GM04504 (cell line): ENCODE results near the gene COL10A1.
"Not testable (repeated sequence)": the region's sequence is repeated elsewhere in the genome, so short reads cannot be mapped to it uniquely, and the experiment has no call there.

Experiments
- DNase-seq: peaks from one replicate; pipeline ENCODE4 v3.0.0-alpha.2; 2012; ENCODE audit warnings: low read depth

COL10A1 gene

DNA sequence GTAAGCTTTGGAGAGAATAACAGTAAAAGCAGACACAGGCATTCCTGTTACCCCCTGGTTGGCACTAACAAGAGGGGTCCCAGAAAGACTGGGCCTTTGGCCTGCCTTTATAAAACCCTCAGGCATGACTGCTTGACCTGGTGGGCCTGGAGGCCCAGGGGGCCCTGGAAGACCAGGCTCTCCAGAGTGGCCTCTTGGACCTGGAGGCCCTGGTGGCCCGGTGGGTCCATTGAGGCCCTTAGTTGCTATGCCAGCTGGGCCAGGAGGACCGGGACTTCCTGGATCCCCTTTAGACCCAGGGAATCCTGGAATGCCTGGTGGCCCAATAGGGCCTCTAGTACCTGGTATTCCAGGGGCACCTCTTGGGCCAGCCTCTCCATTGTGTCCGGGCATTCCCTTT lies 5.5 kb downstream of the COL10A1 start:
- DNase-seq = no peak

DNA sequence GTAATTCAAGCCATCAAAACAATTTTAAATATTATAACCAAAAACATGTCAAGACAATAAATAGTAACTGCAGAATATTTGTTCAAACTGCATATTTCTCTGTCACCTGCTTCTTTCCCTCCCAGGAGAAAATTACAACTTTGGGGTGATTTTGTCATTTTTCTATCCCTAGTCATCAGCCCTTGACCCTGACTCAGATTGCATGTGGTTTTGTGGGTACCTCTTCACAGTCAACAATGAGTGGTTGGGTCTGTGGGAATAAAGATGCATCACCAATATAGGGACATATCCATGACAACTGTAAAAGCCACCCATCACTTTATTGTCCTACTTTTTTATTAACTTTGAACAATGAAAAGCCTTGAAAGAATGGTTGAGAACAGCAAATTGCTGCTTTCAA lies 7.3 kb downstream of the COL10A1 start:
- DNase-seq = peak; percentile 32

DNA sequence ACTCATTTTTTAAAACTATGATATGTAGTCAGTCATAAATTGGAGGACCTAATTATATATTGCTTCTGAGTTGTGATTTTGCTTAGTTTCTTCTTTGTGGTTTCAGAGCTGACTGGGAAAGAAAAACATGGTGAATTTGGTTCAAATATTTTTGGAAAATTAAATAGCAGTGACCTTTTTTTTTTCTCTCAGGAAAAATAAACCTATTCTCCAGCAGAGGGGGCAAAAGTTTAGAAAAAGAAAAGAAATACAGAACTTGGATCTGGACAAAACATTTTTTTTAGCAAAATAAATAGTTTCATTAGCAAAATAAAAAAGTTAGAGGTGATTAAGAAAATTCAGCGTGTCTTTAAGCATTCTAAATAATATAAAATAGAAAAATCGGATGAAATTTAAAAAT lies 10.2 kb downstream of the COL10A1 start:
- DNase-seq = no peak

DNA sequence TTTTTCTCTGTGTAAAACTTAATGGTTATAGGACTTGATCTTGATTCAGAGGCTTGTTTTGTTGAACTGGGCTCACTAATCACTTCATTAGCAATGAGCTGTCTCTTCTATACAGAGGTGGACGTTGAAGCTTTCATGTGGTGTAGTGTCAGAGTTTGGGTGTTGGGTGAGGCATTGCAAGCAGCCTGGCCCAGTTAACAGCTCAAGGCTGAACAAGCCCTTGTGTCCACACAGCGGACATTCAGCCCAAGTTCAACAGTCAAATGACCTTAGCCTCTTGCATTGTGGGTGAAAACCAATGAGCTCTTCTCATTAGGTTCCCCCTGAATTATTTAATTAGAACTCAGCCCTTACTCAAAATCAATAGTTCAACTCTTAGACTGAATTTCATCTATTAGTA lies 12.5 kb downstream of the COL10A1 start:
- DNase-seq = no peak

DNA sequence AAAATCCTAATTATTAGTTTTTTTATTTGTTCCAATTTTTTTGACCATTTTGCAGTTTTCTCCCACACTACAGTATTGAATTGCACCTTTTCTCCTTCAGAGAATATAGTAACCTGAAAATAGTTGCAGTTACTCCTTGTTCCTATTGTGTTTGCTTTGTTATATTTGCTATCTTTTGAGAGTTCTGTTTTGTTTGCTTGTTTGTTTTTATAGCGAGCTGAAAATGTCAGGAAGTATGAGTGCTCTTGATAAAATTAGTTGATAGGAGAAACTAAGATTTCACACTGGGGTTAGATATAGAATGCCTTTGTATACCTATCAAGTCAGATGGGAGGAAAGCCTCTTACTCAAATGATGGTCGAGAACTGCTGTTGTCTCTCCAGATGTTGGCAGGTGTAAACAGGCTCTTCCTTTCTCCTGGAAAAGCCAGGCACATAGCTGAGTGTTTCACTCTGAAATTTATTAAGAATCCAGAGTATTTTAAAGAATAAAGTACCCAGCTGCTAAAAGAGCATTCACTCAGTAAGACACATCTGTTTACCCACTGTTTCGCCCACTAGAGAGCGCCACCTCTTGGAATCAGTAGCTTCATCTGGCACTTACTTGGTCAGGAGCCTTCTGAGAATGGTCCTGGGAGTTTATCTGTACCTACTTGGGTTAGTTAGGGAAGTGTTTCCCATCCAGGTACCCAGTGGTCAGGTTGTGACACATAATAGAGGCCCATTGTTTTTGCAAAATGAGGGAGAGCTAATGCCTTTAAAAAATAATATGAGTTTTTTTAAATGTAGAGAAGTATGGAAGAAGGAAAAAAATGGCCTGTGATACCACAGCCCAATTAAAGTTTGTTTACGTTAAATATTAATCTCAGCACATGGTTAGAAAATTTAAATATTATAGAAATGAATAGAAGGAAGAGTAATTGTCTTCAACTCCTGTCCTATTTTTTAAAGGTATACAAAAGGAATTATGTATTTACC lies 14.1 kb downstream of the COL10A1 start:
- no peak for DNase-seq

DNA sequence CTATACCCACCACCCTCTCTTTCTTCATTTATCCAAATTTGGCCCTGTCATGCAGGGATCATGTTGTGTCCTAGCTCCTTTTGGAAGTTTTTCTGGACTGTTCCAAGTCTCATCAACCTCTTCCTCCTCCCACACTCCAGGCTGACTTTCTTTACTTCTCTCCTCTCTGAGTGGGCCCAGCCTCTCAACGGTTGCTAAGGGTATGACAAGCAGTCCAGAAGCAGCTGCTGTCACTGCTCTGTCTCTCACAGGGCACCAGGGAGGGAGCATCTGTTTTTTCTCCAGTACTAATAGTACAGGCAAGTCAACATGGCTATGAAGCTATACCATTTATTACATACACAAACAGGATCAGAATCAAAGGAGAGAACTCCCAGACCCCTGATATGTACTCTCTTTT lies 17.1 kb downstream of the COL10A1 start:
- no peak for DNase-seq

DNA sequence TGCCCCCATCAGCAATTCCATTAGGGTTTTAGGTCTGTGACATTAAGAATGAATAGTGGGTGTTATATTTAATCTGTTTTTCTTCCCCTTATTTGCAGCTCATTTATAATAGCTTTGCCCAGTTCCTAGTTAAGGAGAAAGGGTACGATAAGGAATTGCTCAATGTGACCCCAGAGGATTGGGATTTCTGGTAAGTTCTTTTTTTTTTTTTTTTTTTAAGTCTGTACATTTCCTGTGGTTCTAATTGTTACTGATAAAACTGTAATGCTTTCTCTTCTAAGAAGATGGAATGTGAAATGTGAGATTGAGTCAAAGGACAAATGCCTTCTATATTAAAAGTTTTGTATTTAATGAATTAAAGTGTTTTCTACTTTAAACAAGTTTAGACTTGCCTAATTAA lies 19.8 kb downstream of the COL10A1 start:
- DNase-seq = no peak

DNA sequence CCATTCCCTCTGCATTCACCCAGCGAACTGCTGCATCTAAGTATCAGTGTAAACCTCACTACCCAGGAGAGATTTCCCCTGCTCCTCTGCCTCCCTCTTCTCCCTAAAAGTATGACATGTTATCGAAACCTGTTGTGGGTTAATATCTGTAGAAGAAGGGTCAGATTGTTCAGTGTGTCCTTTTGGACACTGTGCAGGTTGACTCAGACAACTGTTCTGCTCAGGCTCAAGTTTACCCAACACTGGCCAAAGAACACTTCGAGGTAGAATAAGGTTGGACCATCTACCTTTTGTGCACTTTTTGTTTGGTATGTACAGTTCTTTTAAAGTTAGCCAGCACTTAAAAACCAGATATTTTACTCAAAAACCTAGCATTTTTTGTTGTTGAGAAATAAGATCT lies 20.7 kb downstream of the COL10A1 start:
- no peak for DNase-seq

DNA sequence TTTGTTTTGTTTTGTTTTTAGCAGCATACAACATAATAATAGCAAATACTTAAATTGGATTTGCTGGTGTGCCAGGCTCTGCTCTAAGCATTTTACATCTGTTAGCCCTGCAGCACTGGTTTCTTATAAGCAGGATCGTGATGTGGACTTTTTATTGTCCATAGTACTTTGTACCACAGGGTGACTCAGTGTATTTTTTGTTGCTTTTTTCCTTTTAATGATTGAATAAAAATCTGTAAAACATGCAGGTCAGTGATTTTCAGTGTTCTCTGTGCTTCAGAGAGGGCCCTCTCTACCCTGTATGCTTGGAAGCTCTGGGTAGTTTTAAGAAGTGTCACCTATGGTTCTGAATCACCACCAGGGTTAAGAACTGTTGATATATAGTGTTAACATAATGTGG lies 21.3 kb downstream of the COL10A1 start:
- no peak for DNase-seq

DNA sequence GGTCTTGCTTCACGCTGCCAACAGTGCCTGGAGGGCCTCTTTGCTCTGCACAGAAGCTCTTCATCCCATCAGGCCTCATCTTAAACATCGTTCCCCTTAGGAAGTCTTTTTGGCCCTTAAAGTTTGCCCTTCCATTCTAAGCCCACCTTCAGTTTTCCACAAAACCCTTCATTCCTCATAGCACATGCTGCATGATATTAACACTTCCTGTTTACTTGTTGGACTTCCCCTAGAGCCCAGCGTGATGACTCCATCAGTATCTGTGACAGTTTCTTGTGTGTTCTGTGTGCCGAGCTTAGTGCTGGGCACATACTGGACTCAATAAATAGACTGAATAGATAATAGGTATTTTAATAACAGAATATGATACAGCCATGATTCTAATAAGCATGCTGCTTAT lies 23.1 kb downstream of the COL10A1 start:
- DNase-seq = no peak

DNA sequence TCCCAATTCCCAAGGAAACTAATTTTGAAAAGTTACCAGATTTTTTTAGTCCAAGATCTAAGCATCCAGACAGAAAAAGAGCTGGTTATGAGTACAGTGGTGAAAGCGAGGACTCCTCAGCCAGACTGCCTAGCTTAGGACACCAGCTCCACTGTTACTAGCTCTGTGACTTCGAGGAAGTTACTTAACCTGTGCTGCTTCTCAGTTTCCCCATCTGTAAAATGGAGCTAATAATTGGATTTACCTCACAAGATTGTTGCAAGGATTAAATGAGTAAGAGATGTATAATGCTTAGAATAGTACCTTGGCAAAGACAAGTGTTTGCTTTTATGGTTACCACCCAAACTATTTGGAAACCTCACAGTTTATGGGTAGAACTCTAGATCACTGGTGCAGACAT lies 24.1 kb downstream of the COL10A1 start:
- no peak for DNase-seq

DNA sequence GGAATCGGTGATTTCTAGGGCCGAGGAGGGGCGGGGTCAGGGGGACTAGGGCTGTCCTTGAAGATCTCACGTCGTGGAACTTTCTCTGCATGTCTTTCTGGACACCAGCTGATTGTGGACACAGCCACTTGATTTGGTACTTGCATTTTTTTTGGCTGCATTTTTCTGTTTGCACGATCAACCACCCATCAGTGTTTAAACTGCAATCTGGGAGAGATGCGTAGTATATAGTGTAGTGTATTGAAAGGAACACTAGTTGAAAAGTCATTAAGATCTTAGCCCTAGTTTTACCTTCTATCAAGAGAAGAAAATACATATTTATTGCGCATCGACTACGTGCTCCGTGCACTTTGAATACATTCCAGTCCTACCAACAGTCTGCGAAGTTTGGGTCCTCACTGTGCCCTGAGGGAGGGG lies 24.6 kb downstream of the COL10A1 start:
- DNase-seq = no peak

DNA sequence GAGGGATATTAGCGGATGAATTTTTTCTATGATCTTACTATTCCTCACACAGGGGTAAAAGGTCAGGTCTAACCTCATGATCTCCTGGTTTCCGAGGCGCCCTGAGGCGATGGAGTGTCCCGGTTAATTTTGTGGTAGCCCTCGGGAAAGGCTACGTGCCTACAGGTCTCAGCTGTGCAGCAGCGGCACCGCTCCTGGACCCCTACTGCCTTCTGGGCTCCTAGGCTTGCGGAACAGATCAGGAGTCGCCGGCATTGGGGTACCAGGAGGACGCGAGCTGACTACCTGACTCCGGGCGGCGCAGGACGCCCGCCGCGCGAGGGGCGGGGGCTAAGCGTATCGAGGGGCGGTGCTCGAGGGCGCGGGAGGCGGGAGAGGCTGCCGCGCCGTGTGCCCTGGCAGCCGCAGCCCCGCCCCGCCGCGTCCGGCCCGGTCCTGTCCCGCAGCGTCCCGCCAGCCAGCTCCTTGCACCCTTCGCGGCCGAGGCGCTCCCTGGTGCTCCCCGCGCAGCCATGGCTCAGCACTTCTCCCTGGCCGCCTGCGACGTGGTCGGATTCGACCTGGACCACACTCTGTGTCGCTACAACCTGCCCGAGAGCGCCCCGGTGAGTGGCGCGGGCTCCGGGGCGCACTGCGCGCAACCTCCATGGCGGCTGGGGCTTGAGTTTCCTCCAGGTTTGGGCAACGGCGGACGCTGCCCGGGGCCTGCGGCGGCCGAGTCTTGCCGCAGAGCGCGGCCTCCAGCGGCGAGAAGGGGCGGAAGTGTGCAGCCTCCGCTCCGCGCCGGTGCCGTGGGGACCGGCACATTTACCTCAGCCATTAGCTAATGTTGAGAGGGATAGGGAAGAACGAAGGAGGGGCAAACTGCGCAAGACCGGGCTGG lies 25.3 kb downstream of the COL10A1 start, which contains the start of gene NT5DC1:
Gene NT5DC1 (plus strand): TSS at position 435 of the 883 bp plus-strand sequence. CDS start 78 bp downstream, at position 513.
- peak; percentile 39 for DNase-seq

DNA sequence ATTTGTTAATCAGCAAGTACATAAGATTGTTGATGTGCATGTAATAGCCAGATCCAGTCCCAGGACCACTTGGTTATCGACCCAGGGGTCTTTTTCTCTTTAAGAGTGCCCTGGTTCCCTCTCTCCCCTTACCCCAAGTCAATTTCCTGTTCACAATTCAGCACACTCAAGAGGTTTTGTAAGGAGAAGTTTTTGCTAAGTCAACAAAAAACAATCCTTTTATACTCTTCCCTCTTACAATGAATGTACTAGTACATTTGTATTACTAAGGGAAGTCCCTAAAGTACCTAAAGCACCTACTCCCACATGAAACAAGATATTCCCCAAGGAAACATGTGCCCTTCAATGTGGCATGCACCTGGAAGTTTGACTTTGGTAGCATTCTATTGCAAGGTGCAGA lies 26.9 kb downstream of the COL10A1 start:
- DNase-seq = no peak

DNA sequence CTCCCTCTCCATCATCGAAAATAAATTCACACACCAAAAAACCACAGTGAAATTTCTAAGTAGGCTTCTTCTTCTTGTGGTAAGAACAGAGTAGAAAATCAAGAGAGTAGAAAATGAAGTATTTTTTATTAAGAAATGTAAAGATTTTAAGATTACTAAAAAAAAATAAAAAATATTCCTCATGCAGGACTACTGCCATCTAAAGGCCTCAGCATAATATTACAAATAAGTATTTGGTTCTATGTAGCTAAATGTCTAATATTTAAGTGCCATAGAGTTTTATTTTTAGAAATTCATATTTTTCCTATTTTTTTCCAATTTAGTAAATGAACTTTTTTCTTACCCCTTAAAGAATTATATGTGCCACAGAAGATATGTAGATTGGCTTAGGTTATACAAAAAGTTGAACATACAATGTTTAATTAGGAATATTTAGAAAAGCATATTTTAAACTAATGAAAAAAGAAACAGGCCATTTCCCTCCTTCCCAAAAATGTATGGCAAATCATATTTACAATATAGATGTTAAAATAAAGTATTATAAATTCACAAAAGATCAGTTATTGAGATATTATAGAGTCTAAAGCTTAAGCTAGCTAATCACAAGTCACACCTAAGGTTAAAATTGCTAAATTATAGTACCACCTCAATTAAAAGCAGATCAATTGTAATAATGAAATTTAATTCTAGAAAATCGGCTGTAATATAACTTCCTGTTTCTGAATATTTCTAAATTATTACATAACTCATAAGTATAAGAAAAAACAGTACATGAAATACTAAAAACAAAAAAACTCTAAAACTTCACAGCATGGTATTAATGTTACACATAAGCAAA lies 28.7 kb downstream of the COL10A1 start:
- DNase-seq = no peak

DNA sequence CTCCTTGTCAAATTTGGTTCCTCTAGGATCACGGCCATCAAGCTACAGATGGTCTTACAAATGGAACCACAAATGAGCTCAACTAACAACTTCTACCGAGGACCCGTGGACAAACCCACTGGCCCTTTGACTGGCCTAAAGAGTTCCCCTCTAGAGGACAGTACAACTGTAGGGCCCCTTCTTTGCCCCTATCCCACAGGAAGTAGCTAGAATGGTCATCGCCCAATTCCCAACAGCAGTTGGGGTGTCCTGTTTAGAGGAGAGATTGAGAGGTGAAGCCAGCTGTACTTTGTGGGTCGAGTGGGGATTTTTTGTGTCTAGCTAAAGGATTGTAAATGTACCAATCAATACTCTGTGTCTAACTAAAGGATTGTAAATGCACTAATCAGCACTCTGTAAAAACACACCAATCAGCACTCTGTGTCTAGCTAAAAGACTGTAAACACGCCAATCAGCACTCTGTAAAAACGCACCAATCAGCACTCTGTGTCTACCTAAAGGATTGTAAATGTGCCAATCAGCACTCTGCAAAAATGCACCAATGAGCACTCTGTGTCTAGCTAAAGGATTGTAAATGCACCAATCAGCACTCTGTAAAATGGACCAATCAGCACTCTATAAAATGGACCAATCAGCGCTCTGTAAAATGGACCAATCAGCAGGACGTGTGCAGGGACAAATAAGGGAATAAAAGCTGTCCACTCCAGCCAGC lies 29.7 kb downstream of the COL10A1 start:
- not testable (repeated sequence) for DNase-seq

DNA sequence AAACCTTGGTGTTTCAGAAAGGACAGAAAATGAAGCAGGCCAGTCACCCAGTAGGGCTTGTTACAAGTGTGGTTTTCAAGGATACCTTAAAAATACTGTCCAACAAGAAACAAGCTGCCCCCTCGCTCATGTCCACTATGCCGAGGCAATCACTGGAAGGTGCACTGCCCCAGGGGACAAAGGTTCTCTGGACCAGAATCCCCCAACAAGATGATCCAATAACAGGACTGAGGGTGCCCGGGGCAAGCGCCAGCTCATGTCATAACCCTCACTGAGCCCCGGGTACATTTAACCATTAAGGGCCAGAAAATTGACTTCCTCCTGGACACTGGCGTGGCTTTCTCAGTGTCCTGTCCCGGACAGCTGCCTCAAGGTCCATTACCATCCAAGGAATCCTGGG lies 31.9 kb downstream of the COL10A1 start:
- no peak for DNase-seq

DNA sequence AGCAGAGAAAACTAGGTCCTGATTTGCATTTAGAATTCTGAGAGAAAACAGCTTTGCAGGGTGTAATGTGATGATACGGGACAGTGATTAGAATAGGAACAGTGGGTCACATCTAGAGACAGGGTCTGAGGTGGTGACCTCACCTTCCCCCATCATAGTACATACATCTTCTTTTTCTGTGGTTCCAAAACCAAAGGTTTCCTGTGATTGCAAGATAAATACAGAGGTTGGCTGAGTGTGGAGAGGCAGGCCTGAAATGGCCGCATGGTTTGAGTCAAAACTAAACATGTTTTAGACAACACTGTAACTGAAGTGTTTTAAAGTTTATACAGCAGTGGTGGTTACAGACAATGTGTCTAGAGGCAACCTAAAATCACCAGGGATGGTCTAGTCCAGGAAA lies 35.7 kb downstream of the COL10A1 start:
- DNase-seq = no peak

DNA sequence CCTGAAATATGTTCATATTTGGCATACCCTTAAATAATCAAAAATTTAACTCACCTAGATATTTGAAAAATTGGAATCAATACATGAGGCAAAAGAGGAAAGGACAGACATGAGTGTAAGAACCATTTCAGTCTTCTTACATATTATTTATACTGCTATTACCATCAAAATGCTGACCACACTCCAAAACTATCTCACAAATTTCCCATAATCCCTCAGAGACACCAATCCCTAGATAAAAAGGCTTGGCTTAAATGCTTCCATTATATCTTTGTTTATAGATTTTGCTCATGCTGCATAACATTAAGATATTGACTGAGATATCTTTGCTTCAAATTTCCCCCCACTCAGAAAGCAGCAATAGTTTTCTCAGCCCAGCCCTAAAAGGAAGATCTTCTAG lies 37.0 kb downstream of the COL10A1 start:
- no peak for DNase-seq

DNA sequence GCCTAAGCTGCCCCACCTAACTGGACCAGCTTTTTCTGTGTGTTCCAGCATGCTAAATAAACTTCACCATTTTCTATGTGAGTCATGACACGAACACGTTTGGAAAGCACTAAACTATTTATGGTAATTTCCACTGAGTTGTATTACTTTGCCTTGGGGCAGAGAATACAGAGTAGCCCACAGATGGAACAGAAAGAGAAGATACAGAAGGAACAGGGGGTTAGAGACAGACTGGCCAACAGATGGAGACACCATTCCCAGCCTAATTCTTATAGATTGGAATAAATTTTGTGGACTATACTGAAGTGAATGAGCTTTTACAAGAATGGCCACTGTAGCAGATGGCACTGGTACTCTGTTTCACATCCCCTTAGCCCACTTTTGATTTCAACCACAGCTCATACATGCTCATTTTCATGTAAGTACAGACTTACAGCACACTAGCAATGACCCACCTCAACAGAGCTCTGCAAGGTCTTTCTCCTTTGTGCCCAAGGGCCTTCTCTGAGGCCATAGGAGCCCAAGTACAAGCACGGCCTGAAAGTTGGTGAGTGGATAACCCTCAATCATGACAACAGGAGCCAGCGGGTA lies 38.4 kb downstream of the COL10A1 start:
- DNase-seq = peak; percentile 59

DNA sequence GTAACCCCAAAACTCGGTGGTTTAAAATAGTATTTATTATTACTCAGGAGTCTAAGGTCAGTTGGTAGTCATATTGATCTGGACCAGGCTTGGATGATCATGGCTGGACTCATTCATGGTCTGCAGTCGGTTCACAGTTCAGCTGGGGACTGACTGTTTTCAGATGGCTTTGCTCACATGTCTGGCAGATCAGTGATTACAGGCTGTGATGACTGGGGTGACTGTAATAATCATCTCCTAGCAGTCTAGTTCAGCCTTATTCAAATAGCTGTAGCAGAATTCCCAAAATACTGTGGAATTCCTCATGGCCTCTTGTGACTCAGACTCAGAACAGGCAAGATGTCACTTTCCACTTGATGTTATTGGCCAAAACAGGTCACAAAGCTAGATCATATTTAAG lies 41.6 kb downstream of the COL10A1 start:
- no peak for DNase-seq
